ENCODE measurements around the gene OPN5.

Gene OPN5

DNA sequence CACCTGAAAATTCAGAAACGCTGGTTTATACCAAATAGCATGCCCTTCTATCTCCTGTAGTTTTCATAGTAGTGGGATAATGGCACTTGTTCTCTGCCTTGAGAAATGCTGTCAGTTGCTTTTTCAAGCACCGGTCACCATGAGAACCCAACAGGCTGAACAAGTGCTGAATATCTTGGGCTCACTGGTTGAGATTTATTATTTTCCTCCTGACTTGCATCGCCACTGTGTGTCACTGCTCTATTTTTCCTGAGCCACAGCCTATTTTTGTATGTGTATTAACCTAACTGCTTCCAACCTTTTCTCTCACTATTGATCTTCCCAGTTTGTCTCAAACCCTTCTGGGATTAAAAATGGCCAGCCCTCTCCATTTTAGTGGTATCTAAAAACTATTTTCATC, 71.9 kb downstream of the OPN5 start:
- DNase-seq (ENCODE audit: low spot score) (no peak), FAIRE-seq (no peak)

DNA sequence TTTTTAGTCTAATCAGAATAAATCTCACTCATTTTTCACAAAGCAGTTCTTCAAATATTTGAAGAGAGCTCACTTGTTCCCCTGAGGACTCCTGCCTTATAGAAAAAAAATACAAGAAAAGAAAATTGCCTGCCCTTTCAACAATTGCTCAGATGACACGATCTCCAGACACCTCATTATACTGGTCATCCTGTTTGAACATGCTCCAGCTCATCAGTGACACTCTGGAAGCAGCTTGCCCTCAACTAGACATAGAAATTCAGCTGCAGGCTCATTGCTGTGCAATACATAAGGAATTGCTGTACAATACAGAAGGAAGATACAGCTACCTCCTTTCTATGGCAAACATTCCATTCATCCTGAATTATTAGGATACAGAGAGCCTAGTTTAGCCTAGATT, 73.1 kb downstream of the OPN5 start:
- FAIRE-seq (no peak), DNase-seq (ENCODE audit: low spot score) (no peak)

DNA sequence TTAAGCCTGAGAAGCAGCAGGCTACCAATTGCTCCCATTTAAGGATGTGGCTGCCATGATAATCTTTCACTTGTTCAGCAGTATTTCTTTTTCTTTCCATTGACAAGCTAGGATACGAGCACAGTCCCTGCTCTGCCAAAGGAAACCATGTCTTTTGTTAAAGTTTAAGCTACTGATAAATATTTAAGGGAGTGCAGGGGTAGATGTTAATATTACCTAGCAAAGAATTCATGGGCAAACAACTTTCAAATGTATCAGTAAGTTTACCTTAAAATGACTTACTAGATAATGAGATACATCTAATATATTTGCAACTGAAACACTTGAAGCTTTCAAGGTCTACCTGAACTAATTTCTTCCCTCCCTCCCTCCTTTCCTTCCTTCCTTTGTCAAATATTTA, 77.3 kb downstream of the OPN5 start:
- FAIRE-seq (no peak), DNase-seq (ENCODE audit: low spot score) (no peak)

DNA sequence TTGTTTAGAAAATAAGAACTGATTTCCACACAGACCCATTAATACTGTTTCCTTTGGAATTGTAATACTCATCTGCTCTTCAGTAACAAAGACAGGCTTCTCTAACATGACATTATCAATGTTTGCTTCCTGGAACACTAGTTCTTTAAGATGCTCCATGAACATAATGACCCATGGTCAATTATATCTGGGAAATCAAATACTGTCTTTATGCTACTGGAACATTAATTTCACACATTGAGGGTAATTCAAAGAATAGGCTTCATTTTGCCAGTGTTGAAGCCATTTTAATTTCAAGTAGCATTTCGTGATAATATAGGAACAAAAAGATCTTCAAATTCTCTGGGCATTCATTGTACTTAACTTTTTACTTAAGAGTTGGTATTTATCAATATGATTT, 80.9 kb downstream of the OPN5 start:
- FAIRE-seq (no peak), DNase-seq (ENCODE audit: low spot score) (no peak)

DNA sequence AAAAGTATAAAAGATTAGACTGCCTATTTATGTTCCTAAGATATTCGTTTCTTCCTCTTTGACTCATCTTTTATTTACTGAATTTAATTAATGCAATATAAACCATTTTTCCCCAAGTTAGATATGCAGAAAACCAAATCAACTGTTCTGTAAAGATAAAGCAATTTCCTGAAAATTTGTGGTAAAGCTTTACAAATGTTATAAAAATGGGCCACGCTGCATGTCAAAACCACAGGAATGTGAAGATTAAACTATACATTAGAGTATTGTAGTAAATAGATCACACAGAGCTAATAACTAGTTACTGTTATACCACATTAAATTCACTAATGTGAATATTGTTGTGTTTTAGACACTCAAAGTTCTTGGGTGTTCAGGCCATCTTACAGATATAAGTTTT, 83.4 kb downstream of the OPN5 start:
- DNase-seq (ENCODE audit: low spot score) (no peak), FAIRE-seq (no peak)

DNA sequence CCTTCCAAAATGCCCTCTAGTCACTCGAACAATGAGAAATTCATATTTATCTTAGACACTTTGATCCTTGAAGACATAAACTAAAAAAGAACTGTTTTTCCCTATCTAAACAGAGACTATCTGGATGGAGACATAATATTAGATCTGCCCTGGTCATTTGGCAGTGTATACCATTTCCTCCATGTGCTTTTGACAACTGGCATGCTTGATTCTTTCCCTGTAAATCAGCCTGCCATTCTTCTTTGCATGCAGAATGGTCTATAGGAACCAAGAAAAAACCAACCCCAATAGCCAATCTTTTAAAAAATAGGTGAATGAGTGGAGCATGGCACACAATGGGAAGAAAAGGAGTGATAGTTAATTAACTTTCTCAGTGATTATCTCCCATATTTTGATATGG, 93.8 kb downstream of the OPN5 start:
- FAIRE-seq, result no peak
- no peak for DNase-seq (ENCODE audit: low spot score)
